ENCODE data around the gene SSR1.
A peak's percentile ranks its signal among the peaks of the same experiment; 100 is the strongest.

Gene SSR1

DNA sequence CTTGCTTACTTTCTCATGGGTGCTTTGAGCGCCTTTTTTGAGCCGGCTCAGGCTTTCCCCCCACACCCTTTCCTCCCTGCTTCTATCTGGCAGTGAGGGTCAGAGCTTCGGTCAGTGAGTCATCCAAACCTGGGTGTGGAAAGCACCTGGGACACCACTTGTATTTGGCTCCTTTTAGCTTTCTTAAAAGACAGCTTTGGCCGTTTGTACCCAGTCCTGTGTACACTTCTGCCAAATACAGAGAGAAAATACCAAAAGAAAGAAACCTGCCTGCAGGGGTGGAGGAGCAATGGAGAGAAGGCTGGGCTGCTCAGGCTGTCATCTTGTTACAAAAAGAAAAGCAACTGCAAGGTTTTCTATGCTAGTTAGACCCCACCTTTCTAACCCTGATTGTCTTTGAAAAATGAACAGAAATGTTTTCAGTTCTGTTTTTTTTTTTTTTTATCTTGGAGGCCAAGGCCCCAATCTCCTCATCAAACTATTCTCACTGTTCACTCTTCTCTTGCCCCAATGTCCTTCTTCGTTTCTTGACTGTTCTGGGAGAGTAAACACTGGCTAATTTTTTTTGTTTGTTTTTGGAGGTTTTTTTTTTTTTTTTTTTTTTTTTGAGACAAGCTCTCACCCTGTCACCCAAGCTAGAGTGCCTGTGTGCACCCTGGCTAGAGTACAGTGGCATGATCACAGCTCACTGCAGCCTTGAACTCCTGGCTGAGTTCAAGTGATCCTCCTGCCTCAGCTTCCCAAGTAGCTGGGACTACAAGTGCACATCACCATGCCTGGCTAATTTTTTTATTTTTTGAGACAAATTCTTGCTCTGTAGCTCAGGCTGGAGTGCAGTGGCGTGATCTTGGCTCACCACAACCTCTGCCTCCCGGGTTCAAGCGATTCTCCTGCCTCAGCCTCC, 76.4 kb downstream of the SSR1 start:
- no peak for DNase-seq

DNA sequence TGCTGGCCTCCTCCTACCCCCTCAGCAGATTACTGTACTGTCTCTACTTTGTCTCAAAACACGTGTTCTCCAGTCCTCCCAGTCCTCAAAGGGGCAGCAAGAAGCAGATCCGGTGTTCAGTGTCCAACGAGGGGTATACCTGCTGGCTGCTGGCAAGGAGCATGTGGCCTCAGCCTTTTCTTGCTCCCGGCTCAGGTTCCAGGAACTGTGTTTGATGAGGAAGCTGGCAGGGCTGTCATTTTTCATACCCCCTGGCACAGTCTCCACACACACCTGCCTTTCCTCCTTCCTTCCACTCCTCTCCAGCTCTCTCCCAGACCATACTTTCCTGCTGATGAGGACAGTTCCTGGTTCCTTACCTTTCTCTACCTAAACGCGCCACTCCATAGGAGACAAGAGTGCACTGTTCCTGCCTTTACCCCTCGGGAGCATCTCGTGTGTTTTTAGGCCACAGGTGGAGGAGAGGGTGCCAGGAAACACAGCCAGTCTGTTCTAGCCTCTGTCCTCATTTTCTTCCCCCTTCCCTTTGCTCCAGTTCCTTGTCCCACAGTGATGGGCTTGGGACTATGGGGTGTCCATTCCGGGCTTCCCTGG, 77.2 kb downstream of the SSR1 start:
- no peak for DNase-seq

DNA sequence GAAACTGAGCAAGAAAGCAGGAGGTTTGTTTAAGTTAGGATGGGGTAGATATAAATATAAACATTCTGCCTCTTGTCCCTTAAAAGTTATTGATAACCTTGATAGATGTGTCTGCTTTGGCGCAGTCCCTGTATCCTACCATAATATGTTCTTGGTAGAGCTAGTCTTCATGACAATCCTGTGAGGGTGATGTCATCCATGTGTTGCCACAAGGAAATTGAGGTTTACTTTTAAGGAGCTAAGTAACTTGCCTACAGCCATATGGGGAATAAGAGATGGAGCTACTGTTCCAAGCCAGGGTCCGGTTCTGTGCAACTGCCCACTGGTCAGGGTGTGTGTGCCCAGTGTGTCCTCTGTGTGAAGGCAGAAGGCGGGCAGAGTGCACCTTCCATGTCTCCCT, 78.5 kb downstream of the SSR1 start:
- no peak for DNase-seq

DNA sequence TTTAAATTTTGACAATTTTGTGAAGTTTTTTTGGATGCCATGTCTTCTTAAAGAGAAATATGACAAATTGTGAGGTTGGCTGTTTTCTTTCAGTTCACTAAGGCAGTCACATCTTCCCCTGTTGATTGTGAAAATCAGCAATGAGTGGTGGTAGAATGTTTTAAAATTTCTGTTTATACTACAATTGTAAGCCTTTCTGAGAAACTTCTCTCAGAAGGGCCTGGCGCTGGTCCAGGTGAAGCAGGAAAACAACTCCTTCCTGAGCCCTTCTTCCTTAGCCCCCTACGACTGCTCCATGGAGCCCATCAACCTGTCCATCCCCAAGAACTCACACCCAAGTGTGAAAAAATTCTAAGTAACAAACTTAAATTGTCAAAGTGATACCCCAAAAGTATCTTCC, 80.6 kb downstream of the SSR1 start:
- no peak for DNase-seq

DNA sequence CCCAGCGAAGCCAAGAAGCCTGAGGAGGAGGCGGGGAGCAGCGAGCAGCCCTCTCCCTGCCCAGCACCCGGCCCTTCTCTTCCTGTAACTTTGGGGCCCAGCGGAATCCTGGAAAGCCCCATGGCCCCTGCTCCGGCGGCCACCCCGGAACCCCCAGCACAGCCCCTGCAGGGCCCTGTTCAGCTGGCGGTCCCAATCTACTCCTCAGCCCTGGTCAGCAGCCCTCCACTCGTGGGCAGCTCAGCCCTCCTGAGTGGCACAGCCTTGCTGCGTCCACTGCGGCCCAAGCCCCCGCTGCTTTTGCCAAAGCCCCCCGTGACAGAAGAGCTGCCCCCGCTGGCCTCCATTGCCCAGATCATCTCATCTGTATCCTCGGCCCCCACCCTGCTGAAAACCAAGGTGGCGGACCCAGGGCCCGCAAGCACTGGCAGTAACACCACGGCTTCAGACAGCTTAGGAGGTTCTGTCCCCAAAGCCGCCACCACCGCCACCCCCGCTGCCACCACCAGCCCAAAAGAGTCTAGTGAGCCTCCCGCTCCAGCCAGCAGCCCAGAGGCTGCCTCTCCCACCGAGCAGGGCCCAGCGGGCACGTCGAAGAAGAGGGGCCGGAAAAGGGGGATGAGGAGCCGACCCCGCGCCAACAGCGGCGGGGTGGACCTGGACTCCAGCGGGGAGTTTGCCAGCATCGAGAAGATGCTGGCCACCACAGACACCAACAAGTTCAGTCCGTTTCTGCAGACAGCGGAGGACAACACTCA, 81.9 kb downstream of the SSR1 start:
- no peak for DNase-seq

DNA sequence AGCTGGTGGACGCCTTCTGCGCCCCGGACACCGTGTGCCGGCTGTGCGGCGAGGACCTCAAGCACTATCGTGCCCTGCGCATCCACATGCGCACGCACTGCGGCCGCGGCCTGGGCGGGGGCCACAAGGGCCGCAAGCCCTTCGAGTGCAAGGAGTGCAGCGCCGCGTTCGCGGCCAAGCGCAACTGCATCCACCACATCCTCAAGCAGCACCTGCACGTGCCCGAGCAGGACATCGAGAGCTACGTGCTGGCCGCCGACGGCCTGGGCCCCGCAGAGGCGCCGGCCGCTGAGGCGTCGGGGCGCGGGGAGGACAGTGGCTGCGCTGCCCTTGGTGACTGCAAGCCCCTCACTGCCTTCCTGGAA, 82.7 kb downstream of the SSR1 start:
- no peak for DNase-seq

DNA sequence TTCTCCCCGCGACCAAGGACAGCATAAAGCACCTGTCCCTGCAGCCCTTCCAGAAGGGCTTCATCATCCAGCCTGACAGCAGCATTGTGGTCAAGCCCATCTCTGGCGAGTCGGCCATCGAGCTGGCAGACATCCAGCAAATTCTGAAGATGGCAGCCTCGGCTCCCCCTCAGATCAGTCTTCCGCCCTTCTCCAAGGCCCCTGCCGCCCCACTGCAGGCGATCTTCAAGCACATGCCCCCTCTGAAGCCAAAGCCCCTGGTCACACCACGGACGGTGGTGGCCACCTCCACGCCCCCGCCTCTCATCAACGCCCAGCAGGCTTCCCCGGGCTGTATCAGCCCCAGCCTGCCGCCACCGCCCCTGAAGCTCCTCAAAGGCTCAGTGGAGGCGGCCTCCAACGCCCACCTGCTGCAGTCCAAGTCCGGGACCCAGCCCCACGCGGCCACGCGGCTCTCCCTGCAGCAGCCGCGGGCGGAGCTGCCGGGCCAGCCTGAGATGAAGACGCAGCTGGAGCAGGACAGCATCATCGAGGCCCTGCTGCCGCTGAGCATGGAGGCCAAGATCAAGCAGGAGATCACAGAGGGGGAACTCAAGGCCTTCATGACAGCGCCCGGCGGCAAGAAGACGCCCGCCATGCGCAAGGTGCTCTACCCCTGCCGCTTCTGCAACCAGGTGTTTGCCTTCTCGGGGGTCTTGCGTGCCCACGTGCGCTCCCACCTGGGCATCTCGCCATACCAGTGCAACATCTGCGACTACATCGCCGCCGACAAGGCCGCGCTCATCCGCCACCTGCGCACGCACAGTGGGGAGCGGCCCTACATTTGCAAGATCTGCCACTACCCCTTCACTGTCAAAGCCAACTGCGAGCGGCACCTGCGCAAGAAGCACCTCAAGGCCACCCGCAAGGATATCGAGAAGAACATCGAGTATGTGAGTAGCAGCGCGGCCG, 83.3 kb downstream of the SSR1 start:
- no peak for DNase-seq

DNA sequence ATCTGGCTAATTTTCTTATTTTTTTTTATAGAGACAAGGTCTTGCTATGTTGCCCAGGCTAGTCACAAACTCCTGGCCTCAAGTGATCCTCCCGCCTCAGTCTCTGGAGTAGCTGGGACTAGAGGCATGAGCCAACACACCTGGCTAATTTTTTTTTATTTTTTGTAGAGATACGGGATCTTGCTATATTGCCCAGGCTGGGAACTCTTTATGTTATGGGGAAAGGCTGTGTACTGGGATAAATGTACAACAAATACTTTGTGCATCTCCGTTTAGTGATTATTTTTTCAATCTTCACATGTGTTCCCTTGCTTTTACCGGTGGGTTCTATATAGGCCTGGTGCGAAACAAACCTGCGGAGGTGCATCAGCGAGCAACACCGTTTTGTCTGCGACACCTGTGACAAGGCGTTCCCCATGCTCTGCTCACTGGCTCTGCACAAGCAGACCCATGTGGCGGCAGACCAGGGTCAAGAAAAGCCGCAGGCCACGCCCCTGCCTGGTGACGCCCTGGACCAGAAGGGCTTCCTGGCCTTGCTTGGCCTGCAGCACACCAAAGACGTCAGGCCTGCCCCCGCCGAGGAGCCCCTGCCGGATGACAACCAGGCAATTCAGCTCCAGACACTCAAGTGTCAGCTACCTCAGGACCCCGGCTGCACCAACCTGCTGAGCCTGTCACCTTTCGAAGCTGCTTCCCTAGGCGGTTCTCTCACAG, 84.2 kb downstream of the SSR1 start:
- no peak for DNase-seq

DNA sequence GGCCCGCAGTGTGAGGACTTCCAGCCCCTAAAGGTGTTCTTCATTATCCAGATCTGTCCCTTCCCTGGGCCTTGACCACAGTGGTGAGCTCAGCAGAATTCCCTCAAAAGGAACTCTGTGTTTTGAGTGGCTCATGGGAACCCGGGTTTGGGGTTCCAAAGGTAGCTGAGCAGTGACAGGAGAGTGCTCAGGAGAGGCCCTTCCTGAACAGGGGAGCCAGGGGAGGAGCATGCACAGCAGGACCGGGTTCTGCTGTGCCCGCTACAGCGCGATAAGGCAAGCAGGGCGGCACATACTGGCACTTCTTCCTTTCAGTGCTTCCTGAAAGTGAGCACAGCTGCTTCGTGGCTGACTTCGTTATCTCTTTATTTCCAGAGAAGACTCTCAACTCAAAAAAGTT, 88.3 kb downstream of the SSR1 start:
- DNase-seq = peak in 1 of 2 donors; percentile 75

DNA sequence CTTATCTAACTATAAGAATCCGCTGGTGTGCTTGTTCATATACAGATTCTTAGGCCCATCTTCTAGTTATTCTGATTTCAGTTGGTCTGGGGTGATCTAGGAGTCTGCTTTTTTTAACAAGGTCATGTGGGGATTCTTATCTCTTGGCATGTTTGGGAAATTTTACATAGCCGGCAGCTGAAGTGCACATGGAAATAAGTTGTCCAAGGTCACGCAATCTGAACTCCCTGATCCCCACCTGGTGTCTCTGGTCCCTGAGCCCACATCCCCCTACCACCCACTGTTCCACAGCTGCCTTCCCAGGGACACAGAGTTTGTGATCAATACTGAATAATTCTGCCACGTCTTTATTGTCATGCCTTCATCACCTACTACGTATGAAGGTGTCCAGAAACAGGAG, 90.8 kb downstream of the SSR1 start:
- DNase-seq = no peak

DNA sequence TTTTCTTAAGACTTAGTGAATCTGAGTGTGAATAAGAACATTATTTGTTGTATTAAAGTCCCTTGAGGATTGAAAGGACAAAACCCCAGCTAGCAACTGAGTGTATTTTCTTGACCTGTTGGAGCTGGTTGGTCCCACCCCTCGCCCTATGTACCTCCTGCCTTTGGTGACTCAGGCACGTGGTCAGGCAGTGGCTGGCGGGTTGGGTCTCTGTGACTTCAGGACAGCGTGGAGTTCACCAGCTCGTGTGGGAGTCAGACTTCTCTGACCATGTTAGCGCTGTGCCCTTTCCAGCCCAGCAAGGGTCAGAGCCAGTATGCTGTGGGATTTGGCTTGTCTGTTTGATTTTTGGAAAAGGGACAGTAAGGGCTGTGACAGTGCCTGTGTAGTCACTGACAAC, 93.7 kb downstream of the SSR1 start:
- DNase-seq = peak in 1 of 2 donors; percentile 38

DNA sequence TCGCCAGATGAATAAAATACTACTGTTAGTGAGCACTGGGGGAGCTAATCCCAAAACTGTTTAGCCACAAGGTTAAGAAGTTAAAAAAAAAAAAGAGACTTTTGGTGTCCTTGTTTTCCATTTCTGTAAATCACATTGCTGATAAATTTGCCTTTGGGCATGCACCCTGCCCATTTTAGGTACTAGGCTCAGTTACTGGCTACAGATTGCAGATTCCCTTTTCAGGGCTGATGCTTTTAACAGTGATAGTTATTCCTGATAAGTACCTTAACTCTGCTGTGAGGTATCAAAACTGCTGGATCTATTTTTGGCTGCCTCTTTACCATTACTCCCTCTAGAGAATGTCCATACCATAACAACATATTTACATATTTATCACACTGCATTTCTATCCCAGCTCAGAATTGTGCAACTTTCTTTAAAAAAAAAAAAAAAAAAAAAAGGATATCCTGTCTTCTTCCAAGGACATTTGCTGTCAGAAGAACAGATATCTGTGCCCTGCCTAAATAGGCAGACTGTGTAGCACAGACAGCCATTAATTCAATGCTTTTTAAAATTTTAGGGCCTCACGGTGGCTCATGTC, 94.5 kb downstream of the SSR1 start:
- DNase-seq = no peak
